Activated CD4-positive, alpha-beta T cell treated with anti-CD3 and anti-CD28 coated beads, Interleukin-10, Interleukin-2, amounts not matched to agents 100 ng/mL and 50 ng/mL, durations not matched to agents 16 hours and 8 hours (primary cell): ENCODE data around the gene TMEM213.
A peak's percentile ranks its signal among the peaks of the same experiment; 100 is the strongest.
"Not testable (repeated sequence)": the region's sequence is repeated elsewhere in the genome, so short reads cannot be mapped to it uniquely, and the experiment has no call there.

ENCODE experiments used
- DNase-seq: peaks from one replicate; pipeline ENCODE4 v3.0.0-alpha.2; 2020

The TMEM213 gene, protein sequence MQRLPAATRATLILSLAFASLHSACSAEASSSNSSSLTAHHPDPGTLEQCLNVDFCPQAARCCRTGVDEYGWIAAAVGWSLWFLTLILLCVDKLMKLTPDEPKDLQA

GRCh38 chr7:138797715-138798320 is at the start of gene TMEM213, which contains the start of gene ATP6V0A4:
TMEM213 (plus strand) TSS chr7:138797994; CDS start chr7:138798105, 111 bp downstream.
ATP6V0A4 (minus strand) TSS chr7:138798196; CDS start chr7:138771247, 26,949 bp downstream.
- DNase-seq, result peak; percentile 8

DNA sequence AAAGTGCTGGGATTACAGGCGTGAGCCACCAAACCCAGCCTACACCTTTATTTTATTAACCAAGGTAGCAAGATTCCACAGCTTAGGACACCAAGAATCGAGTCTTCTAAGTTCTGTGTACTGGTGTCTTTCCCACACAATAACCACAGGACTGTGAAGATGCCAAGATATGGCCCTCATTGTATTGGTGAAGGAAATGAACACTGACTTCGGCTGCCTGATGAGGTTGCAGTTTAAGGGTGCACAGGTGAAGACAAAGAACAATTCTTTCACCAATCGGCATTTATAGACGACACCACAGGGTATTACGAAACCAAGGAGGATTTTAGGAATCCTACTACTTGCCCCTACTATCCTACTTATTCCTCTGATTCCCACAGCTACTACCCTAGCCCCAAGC is 49.1 kb upstream of the TMEM213 start:
- no peak for DNase-seq

GRCh38 chr7:138749960-138750359 is 47.8 kb upstream of the TMEM213 start:
- no peak for DNase-seq

- DNase-seq, result no peak
Observed at GRCh38 chr7:138750473-138750872, 47.3 kb upstream of the TMEM213 start.

GRCh38 chr7:138750901-138751464 is 46.8 kb upstream of the TMEM213 start:
- DNase-seq, result no peak

DNA sequence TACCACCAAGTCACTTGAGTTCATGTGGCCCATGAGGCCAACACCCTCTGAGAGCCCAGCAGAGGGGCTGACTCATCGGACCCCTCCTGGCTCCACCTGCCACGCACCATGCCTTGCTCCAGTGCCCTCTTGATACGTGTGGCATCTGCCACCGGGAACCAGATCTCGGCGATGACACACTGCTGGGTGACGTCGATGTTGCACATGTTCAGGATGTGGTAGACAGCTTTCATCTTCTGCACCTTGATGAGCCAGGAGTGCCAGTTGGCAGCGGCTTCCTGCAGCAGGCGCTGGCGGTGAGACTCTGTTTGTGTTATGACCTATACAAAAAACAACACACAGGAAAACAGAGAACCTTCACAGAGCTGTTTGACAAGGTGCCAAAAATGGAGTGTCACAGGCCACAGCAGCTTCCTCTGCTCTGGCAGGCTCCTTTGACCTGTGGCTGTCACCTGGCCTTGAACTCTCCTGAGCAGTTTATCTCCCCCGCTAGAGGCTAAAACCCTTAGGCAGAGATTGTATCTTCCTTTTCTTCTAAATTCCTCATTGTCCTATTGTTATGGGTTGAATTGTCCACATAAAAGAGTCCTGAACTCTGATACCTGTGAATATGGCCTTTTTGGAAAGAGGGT is 45.2 kb upstream of the TMEM213 start:
- peak; percentile 97 for DNase-seq

GRCh38 chr7:138753150-138753518 is 44.7 kb upstream of the TMEM213 start:
- no peak for DNase-seq

GRCh38 chr7:138753610-138754009 is 44.2 kb upstream of the TMEM213 start:
- peak; percentile 28 for DNase-seq

GRCh38 chr7:138755331-138755747 is 42.5 kb upstream of the TMEM213 start:
- no peak for DNase-seq

- no peak for DNase-seq
Observed at GRCh38 chr7:138755842-138756590, 41.8 kb upstream of the TMEM213 start.

- DNase-seq, result peak; percentile 33
Observed at GRCh38 chr7:138756591-138757242, 41.1 kb upstream of the TMEM213 start.

- DNase-seq, result no peak
Observed at GRCh38 chr7:138768241-138768640, 29.6 kb upstream of the TMEM213 start.

GRCh38 chr7:138770904-138771303 is 26.9 kb upstream of the TMEM213 start:
- no peak for DNase-seq

DNA sequence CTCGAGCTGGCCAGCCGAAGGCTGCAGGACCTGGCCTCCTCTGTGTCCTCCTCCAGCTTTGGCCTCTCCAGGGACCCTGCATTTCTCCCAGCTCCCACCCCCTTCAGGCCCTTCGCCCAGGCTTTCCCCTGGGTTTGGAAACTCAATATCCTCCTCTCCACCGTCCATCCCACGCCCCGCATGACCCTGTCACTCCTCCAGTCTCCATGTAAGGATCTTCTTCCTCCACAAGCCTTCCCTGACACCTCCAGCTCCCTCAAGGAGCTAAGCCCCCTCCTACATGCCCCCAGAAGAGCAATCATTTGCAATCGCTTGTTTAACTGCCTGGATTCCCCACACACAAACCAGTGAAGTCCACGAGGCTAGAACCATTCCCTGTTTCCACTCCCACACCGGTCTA is 24.6 kb upstream of the TMEM213 start:
- no peak for DNase-seq

GRCh38 chr7:138773817-138774216 is 24.0 kb upstream of the TMEM213 start:
- no peak for DNase-seq

- no peak for DNase-seq
Observed at GRCh38 chr7:138776166-138776833, 21.5 kb upstream of the TMEM213 start.

- DNase-seq, result no peak
Observed at GRCh38 chr7:138781004-138781403, 16.8 kb upstream of the TMEM213 start.

GRCh38 chr7:138784692-138785091 is 13.1 kb upstream of the TMEM213 start:
- no peak for DNase-seq

- DNase-seq, result no peak
Observed at GRCh38 chr7:138785587-138786437, 12.0 kb upstream of the TMEM213 start.

GRCh38 chr7:138796038-138796615 is 1.7 kb upstream of the TMEM213 start:
- no peak for DNase-seq

- DNase-seq, result not testable (repeated sequence)
Observed at GRCh38 chr7:138797046-138797445, 748 bp upstream of the TMEM213 start.
